Measurements from ENCODE around the gene ATCAY. TPM values are rescaled to one million over a fixed set of nuclear protein-coding genes. Genes with fewer than 3 reads are reported as not detected.

Gene ATCAY
- total and polyA plus RNA-seq, 7 donors, result 1.5 to 3.8 (median 2.1) TPM; not detected in 2

- Histone ChIP-seq H3K36me3 (no peaks in the 10 kb centered on the region), H3K4me3 (no peak overlapping the region), H3K27me3 (peaks cover 0 to 4% (median 0%) of the 10 kb centered on the region in 3 donors), H3K27ac (no peak overlapping the region), H3K4me1 (no peaks in the 10 kb centered on the region), H3K9me3 (peaks cover 0 to 7% (median 0%) of the 10 kb centered on the region in 4 donors)
- 64 to 71% methylated on average over 14 of the region's 14 CpGs for WGBS, 2 donors
- no peak for TF ChIP-seq POLR2AphosphoS5 (IDR thresholded peaks at IDR 0.05)
- TF ChIP-seq POLR2A (IDR thresholded peaks at IDR 0.05), result no peak
- no peak for TF ChIP-seq EP300 (IDR thresholded peaks at IDR 0.05)
- no peak for TF ChIP-seq CTCF (IDR thresholded peaks at IDR 0.05)
- DNase-seq, result no peak
- intact Hi-C loops (cut with DNase I), result no loop called here
These were observed 28.0 kb downstream of the ATCAY start for GRCh38 chr19:3908266-3909054.

GRCh38 chr19:3910105-3910504 is 29.6 kb downstream of the ATCAY start:
- Histone ChIP-seq H3K4me3 (no peak overlapping the region), H3K27me3 (peaks cover 0 to 4% (median 0%) of the 10 kb centered on the region in 3 donors), H3K4me1 (no peaks in the 10 kb centered on the region), H3K9me3 (peaks cover 0 to 7% (median 0%) of the 10 kb centered on the region in 4 donors), H3K27ac (no peak overlapping the region), H3K36me3 (no peaks in the 10 kb centered on the region)
- WGBS, 2 donors, result 98 to 100% methylated on average over 1 of the region's 1 CpG
- TF ChIP-seq EP300 (IDR thresholded peaks at IDR 0.05) (no peak), CTCF (IDR thresholded peaks at IDR 0.05) (no peak)
- no peak for DNase-seq
- intact Hi-C loops (cut with DNase I), result no loop called here

- 62 to 82% methylated on average over 9 of the region's 9 CpGs for WGBS, 2 donors
- no peak overlapping the region for H3K4me3 ChIP-seq
- TF ChIP-seq POLR2A (IDR thresholded peaks at IDR 0.05), result no peak
- no peak for TF ChIP-seq EP300 (IDR thresholded peaks at IDR 0.05)
- no peak for TF ChIP-seq CTCF (IDR thresholded peaks at IDR 0.05)
- no peak for TF ChIP-seq POLR2AphosphoS5 (IDR thresholded peaks at IDR 0.05)
These were observed 33.7 kb downstream of the ATCAY start for GRCh38 chr19:3914199-3914598.

GRCh38 chr19:3916033-3916432 is 35.5 kb downstream of the ATCAY start:
- TF ChIP-seq POLR2AphosphoS5 (IDR thresholded peaks at IDR 0.05), result no peak
- TF ChIP-seq CTCF (IDR thresholded peaks at IDR 0.05), result no peak
- no peak for TF ChIP-seq EP300 (IDR thresholded peaks at IDR 0.05)
- TF ChIP-seq POLR2A (IDR thresholded peaks at IDR 0.05), result no peak
- no peaks in the 10 kb centered on the region for H3K27me3 ChIP-seq
- H3K4me3 ChIP-seq, result no peak overlapping the region
- H3K27ac ChIP-seq, result no peak overlapping the region
- no peaks in the 10 kb centered on the region for H3K9me3 ChIP-seq
- intact Hi-C loops (cut with DNase I), result no loop called here
- no peak for DNase-seq
- 94 to 95% methylated on average over 5 of the region's 5 CpGs for WGBS, 2 donors
- no peaks in the 10 kb centered on the region for H3K4me1 ChIP-seq
- H3K36me3 ChIP-seq, result no peaks in the 10 kb centered on the region

More at GRCh38 chr19:3914199-3914598, 33.7 kb downstream of the ATCAY start:
- intact Hi-C loops (cut with DNase I), result no loop called here
- Histone ChIP-seq H3K9me3 (peaks cover 0 to 7% (median 0%) of the 10 kb centered on the region in 4 donors), H3K27ac (no peak overlapping the region), H3K4me1 (no peaks in the 10 kb centered on the region), H3K36me3 (no peaks in the 10 kb centered on the region), H3K27me3 (no peaks in the 10 kb centered on the region)
- DNase-seq, result no peak
